Breast epithelium (tissue), 4 donors: ENCODE measurements around the gene RTN4R. TPM values are rescaled to one million over a fixed set of nuclear protein-coding genes. Genes with fewer than 3 reads are reported as not detected.

Experiments used
- DNase-seq, 2 donors: peaks; one replicate each; pipeline ENCODE4 v3.0.0-alpha.2; 2019; ENCODE audit warnings: low spot score in 2 of 2
- H3K27ac ChIP-seq, 2 donors: fragments of 200-600 bp; sonication (generic) in 1 of 2; one replicate each; pipeline ENCODE4 v1.5.1; 2016 to 2019; ENCODE audit warnings: mild to moderate bottlenecking in 1 of 2
- H3K27me3 ChIP-seq, 2 donors: fragments of 200-600 bp; sonication (generic) in 1 of 2; one replicate each; pipeline versions ENCODE4 v1.5.1 to v1.6.0; 2017 to 2019; ENCODE audit warnings: control low read depth in 1 of 2, mild to moderate bottlenecking in 1 of 2
- H3K36me3 ChIP-seq: fragments of 200-600 bp; one replicate; pipeline ENCODE4 v1.5.1; 2019
- H3K4me1 ChIP-seq, 2 donors: fragments of 200-600 bp; sonication (generic); one replicate each; pipeline ENCODE4 v1.5.1; 2016 to 2019; ENCODE audit warnings: control low read depth in 1 of 2
- H3K4me3 ChIP-seq, 3 donors: fragments of 200-600 bp; sonication (generic); 1 replicate in 2 of 3; 2 replicates in 1 of 3; pipeline ENCODE4 v1.5.1; 2016 to 2019; ENCODE audit warnings: mild to moderate bottlenecking in 3 of 3, moderate library complexity in 2 of 3
- H3K9me3 ChIP-seq, 2 donors: fragments of 200-600 bp; sonication (generic) in 1 of 2; one replicate each; pipeline ENCODE4 v1.5.1; 2016 to 2019; ENCODE audit warnings: control low read depth in 1 of 2
- POLR2A ChIP-seq: fragments of 450-650 bp; IDR thresholded peaks from one replicate; pipeline ENCODE4 v1.6.1; 2016; ENCODE audit warnings: antibody characterized with exemption, mild to moderate bottlenecking, moderate library complexity
- POLR2AphosphoS5 ChIP-seq, 3 donors: sonication (generic); formaldehyde crosslinking; IDR thresholded peaks; one replicate each; pipeline ENCODE4 v1.6.1; 2017; ENCODE audit warnings: antibody characterized with exemption in 3 of 3
- intact Hi-C: fragments of 100-400 bp; cut with DNase I; formaldehyde crosslinking; loops from one replicate; pipeline ENCODE4 v1.15.1; 2023; ENCODE audit warnings: low total_unique reads
- total RNA-seq, 3 donors: library from RNA; depleted of rRNA; stranded (reverse); fragments of >200 nt; gene quantifications; one replicate each; pipeline ENCODE4 v1.1.0, GENCODE V29; 2016
- TF ChIP-seq, protein P1 (sequence below), 3 donors: fragments of 450-650 bp; IDR thresholded peaks; one replicate each; pipeline ENCODE4 v1.5.1; 2016 to 2017; ENCODE audit warnings: antibody characterized with exemption in 3 of 3, mild to moderate bottlenecking in 3 of 3, moderate library complexity in 3 of 3

The RTN4R gene
- total RNA-seq, 3 donors from 2014 or later: 0.48 to 2.0 (median 1.9) TPM

DNA sequence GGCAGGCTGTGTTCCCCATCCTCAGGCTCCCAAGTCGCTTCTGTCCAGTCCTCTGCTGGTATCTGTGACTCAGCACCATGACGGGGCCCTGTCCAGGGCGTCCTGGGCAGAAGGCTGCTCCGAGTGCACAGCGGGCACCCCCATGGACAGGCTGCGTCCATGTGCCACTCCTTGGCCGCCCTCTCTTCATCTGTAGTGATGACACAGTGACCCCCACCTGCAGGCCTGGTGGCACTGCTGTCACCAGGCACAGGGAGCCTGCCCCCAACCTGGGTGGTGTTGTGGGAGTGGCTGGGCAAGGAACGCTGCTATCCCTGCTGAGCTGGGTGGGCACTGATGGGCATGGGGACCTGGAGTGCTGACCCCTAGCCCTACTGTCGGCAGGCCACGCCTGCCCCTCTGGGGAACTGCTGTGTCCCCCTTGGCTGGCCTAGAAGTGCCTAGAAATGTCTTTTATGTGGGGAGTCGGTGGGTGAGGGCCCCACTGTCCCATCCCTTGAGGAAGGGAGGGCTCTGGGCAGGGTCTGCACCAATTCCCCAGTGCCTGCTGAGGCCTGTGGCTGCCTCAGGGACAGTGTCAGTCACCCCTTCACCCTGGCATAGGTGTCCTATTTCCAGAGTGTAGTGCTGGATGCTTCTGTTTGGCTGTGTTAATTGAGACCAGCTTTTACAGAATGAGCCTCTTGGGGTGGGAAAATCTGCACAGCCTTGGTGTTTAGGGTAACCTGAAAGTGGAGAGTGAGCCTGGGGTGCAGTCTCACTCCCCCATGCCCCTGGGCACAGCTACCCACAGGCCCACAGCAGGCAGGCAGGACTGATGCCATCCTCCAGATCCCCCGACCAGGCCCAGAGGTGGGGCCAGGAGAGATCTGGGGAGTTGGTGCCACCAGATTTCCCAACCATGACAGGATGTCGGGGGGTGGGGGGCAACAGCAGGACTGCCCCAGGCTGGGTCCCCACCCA lies 34.5 kb downstream of the RTN4R start:
- no peak for TF ChIP-seq POLR2AphosphoS5 (IDR thresholded peaks at IDR 0.05)
- no peak for TF ChIP-seq POLR2A
- TF ChIP-seq, protein P1, sequence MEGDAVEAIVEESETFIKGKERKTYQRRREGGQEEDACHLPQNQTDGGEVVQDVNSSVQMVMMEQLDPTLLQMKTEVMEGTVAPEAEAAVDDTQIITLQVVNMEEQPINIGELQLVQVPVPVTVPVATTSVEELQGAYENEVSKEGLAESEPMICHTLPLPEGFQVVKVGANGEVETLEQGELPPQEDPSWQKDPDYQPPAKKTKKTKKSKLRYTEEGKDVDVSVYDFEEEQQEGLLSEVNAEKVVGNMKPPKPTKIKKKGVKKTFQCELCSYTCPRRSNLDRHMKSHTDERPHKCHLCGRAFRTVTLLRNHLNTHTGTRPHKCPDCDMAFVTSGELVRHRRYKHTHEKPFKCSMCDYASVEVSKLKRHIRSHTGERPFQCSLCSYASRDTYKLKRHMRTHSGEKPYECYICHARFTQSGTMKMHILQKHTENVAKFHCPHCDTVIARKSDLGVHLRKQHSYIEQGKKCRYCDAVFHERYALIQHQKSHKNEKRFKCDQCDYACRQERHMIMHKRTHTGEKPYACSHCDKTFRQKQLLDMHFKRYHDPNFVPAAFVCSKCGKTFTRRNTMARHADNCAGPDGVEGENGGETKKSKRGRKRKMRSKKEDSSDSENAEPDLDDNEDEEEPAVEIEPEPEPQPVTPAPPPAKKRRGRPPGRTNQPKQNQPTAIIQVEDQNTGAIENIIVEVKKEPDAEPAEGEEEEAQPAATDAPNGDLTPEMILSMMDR (IDR thresholded peaks at IDR 0.05): no peak
- intact Hi-C loops: no loop called here
- no peaks in the 10 kb centered on the region for H3K9me3 ChIP-seq

DNA sequence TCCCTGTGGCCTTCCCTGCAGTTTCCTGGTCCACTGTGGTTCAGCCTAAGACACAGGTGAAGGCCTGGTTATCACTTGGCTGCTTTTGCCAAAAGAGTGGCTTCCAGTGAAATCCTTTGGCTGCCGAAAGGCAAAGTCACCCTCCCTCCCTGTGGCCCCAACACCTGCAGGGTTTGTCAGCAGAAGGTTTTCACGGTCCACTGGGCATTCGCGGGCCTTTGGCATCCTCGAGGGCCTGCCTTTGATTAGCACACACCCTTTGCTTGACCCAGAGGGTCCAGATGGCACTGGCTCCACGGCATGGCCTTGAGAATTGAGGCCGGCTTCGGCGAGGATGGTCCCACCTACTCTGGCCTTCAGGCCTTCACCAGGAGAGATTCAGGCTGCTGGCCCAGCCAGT lies 35.3 kb downstream of the RTN4R start:
- Histone ChIP-seq H3K4me3 (no peak overlapping the region), H3K36me3 (no peaks in the 10 kb centered on the region), H3K4me1 (no peaks in the 10 kb centered on the region), H3K9me3 (no peaks in the 10 kb centered on the region), H3K27me3 (no peaks in the 10 kb centered on the region), H3K27ac (no peak overlapping the region)
- intact Hi-C loops: no loop called here
- TF ChIP-seq POLR2AphosphoS5 (IDR thresholded peaks at IDR 0.05) (no peak), POLR2A (no peak)
- TF ChIP-seq, protein P1 (IDR thresholded peaks at IDR 0.05): no peak
- DNase-seq: no peak

More for the DNA sequence above, 34.5 kb downstream of the RTN4R start:
- H3K27ac ChIP-seq: no peak overlapping the region
- no peak overlapping the region for H3K4me3 ChIP-seq
- no peaks in the 10 kb centered on the region for H3K36me3 ChIP-seq
- DNase-seq: no peak
- H3K27me3 ChIP-seq: no peaks in the 10 kb centered on the region
- no peaks in the 10 kb centered on the region for H3K4me1 ChIP-seq

DNA sequence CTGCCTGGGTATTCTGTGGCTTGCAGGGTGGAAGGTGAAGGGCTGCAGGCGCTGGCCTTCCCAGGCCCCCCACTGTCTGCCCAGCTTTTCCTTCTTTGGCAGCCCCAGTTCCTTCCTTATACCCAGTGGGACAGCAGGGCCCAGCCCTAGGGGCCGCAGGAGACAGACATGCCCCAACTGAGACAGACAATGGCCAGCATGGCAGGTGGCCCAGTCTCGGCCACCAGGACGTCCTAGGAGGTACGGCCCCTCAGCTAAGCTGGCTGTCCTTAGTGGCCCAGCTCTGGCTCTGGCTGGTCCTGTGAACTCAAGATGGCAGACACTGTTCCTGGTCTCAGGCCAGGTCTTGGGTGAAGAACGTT lies 35.9 kb downstream of the RTN4R start:
- Histone ChIP-seq H3K4me1 (no peaks in the 10 kb centered on the region), H3K36me3 (no peaks in the 10 kb centered on the region), H3K27me3 (no peaks in the 10 kb centered on the region), H3K4me3 (no peak overlapping the region), H3K9me3 (no peaks in the 10 kb centered on the region), H3K27ac (no peak overlapping the region)
- TF ChIP-seq, protein P1 (IDR thresholded peaks at IDR 0.05): no peak
- TF ChIP-seq POLR2AphosphoS5 (IDR thresholded peaks at IDR 0.05): no peak
- TF ChIP-seq POLR2A: no peak
- DNase-seq: no peak
- intact Hi-C loops: no loop called here

DNA sequence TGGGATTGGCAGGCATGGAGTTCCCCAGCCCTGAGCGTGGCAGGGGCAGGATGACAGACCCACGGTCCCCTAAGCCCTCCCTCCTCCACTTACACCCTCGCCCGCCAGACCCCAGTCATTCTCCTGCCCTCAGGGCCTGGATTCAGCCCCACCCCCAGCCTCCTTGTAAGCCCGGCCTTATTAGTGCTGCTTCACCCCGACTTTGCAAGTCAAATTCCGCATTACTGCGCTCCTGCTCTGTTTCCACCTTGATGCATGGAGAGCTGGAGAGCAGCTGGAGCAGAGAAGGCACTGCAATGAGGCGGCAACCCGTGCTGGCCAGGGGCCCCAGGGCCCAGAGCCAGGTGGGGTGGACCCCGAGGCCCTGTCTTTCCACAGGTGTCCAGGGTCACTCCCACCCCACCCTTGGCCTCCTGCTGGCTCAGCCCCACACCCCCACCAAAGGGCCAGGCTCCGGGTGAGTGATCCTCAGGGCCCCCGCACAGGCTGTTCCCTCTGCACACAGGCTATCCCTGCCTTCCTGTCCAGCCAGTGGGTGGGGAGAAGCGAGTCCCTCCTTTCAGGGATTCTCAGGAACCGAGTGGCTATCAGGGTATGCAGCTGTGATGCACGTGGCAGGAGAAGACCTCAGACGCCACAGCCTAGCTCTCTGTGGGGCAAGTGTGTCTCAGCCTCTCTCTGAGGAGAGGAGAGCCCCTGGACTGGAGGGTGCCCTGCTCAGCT lies 36.4 kb downstream of the RTN4R start:
- intact Hi-C loops: no loop called here
- DNase-seq: no peak
- H3K4me1 ChIP-seq: no peaks in the 10 kb centered on the region

More for the DNA sequence above, 36.4 kb downstream of the RTN4R start:
- Histone ChIP-seq H3K36me3 (no peaks in the 10 kb centered on the region), H3K9me3 (no peaks in the 10 kb centered on the region), H3K27me3 (no peaks in the 10 kb centered on the region), H3K4me3 (no peak overlapping the region), H3K27ac (no peak overlapping the region)
- TF ChIP-seq POLR2AphosphoS5 (IDR thresholded peaks at IDR 0.05) (no peak), POLR2A (no peak)
- TF ChIP-seq, protein P1 (IDR thresholded peaks at IDR 0.05): no peak
